HUES64 (cell line): ENCODE data around the gene RGS17.
"Not testable (repeated sequence)": the region's sequence is repeated elsewhere in the genome, so short reads cannot be mapped to it uniquely, and the experiment has no call there.

Experiments used
- H3K27ac ChIP-seq: 2 replicates; pipeline ENCODE4 v1.7.0; 2013; ENCODE audit warnings: low read depth, low read length, inconsistent platforms
- H3K27me3 ChIP-seq: 2 replicates; pipeline ENCODE4 v1.6.1; 2013; ENCODE audit warnings: mild to moderate bottlenecking, low read length; ENCODE audit not compliant: insufficient read depth
- H3K36me3 ChIP-seq: 2 replicates; pipeline ENCODE4 v1.6.1; 2013; ENCODE audit warnings: mild to moderate bottlenecking, low read length; ENCODE audit not compliant: insufficient read depth
- H3K4me1 ChIP-seq: 2 replicates; pipeline ENCODE4 v1.6.1; 2013; ENCODE audit warnings: mild to moderate bottlenecking, low read length, moderate library complexity; ENCODE audit not compliant: insufficient read depth
- H3K4me3 ChIP-seq: 2 replicates; pipeline ENCODE4 v1.5.1; 2013; ENCODE audit warnings: mild to moderate bottlenecking, low read length, moderate library complexity
- H3K9ac ChIP-seq: 2 replicates; pipeline ENCODE4 v1.6.1; 2013; ENCODE audit warnings: mild to moderate bottlenecking, low read depth, low read length
- H3K9me3 ChIP-seq: 2 replicates; pipeline ENCODE4 v1.6.1; 2013; ENCODE audit warnings: low read depth, low read length; ENCODE audit not compliant: insufficient read depth
- WGBS: fragments of 150-250, 120-280 bp; methylation state at CpG from one replicate; pipeline ENCODE4 v1.1.7; 2013; ENCODE audit warnings: missing lambda C conversion rate; 5-methylcytosine and 5-hydroxymethylcytosine counted together

RGS17 gene

GRCh38 chr6:152975204-152975915, 155.7 kb downstream of the RGS17 start:
- WGBS = 96% methylated on average over 4 of the region's 4 CpGs
- Histone ChIP-seq H3K4me3 (no peak overlapping the region), H3K9me3 (no peaks in the 10 kb centered on the region), H3K27me3 (no peaks in the 10 kb centered on the region), H3K36me3 (peaks cover 98% of the 10 kb centered on the region), H3K4me1 (peaks cover 43% of the 10 kb centered on the region), H3K9ac (no peak overlapping the region), H3K27ac (no peak overlapping the region)

GRCh38 chr6:152973916-152974315, 157.2 kb downstream of the RGS17 start:
- H3K4me3 ChIP-seq = no peak overlapping the region
- H3K9ac ChIP-seq = no peak overlapping the region
- no peak overlapping the region for H3K27ac ChIP-seq
- H3K27me3 ChIP-seq = no peaks in the 10 kb centered on the region
- no peaks in the 10 kb centered on the region for H3K9me3 ChIP-seq
- 100% methylated on average over 1 of the region's 1 CpG for WGBS
- peaks cover 96% of the 10 kb centered on the region for H3K36me3 ChIP-seq
- H3K4me1 ChIP-seq = peaks cover 29% of the 10 kb centered on the region

- H3K36me3 ChIP-seq = peaks cover 57% of the 10 kb centered on the region
Measured at GRCh38 chr6:152969688-152970418, 161.2 kb downstream of the RGS17 start.

GRCh38 chr6:152966168-152966894, 164.8 kb downstream of the RGS17 start:
- H3K36me3 ChIP-seq = peaks cover 21% of the 10 kb centered on the region
- H3K4me1 ChIP-seq, H3K9me3 ChIP-seq, H3K27me3 ChIP-seq, H3K9ac ChIP-seq, H3K27ac ChIP-seq, H3K4me3 ChIP-seq: not testable (repeated sequence)
- WGBS = 92% methylated on average over 14 of the region's 15 CpGs

More at GRCh38 chr6:152969688-152970418, 161.2 kb downstream of the RGS17 start:
- H3K4me3 ChIP-seq = no peak overlapping the region
- peaks cover 4% of the 10 kb centered on the region; the same call in 1 of the 2 replicates for H3K4me1 ChIP-seq
- WGBS = 95% methylated on average over 6 of the region's 6 CpGs
- H3K27ac ChIP-seq = no peak overlapping the region
- no peak overlapping the region for H3K9ac ChIP-seq
- H3K27me3 ChIP-seq = no peaks in the 10 kb centered on the region
- H3K9me3 ChIP-seq = no peaks in the 10 kb centered on the region

- H3K9me3 ChIP-seq = no peaks in the 10 kb centered on the region
Measured at GRCh38 chr6:152959333-152959732, 171.7 kb downstream of the RGS17 start.

GRCh38 chr6:152957796-152958195, 173.3 kb downstream of the RGS17 start:
- 91% methylated on average over 1 of the region's 1 CpG for WGBS
- peaks cover 3% of the 10 kb centered on the region for H3K4me1 ChIP-seq

More at GRCh38 chr6:152959333-152959732, 171.7 kb downstream of the RGS17 start:
- H3K4me3 ChIP-seq = no peak overlapping the region
- 96% methylated on average over 24 of the region's 24 CpGs for WGBS
- no peaks in the 10 kb centered on the region for H3K36me3 ChIP-seq
- no peaks in the 10 kb centered on the region for H3K27me3 ChIP-seq
- no peaks in the 10 kb centered on the region for H3K4me1 ChIP-seq
- no peak overlapping the region for H3K27ac ChIP-seq
- H3K9ac ChIP-seq = no peak overlapping the region

More at GRCh38 chr6:152957796-152958195, 173.3 kb downstream of the RGS17 start:
- Histone ChIP-seq H3K4me3 (no peak overlapping the region), H3K9me3 (no peaks in the 10 kb centered on the region), H3K36me3 (no peaks in the 10 kb centered on the region), H3K9ac (no peak overlapping the region), H3K27me3 (no peaks in the 10 kb centered on the region), H3K27ac (no peak overlapping the region)
